ENCODE measurements around the gene PRICKLE1. TPM values are rescaled to one million over a fixed set of nuclear protein-coding genes. Genes with fewer than 3 reads are reported as not detected.

The PRICKLE1 gene
- total RNA-seq, 1 experiment from 2014 or later: 14.0 TPM

DNA sequence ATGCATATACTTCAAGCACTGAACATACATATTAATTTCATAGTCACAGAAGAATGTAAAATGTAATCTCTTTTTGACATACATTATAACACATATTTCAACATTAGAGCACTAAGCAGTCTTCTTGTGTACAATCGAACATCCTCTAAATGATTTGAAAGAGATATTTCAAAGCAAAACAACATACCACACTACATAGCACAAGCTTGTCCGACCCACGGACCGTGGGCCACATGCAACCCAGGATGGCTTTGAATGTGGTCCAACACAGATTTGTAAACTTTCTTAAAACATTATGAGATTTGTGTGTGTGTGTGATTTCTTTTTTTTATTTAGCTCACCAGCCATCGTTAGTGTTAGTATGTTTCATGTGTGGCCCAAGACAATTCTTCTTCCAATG is 7.0 kb downstream of the PRICKLE1 start:
- H3K36me3 ChIP-seq (replicated peaks; ENCODE audit: control insufficient read depth, insufficient read depth, low read length): no peaks in the 10 kb centered on the region
- no peak for DNase-seq
- H3K27me3 ChIP-seq (ENCODE audit: control insufficient read depth, insufficient read depth, low read length): no peaks in the 10 kb centered on the region; the same call in 1 of the 2 replicates
- H3K4me3 ChIP-seq (ENCODE audit: insufficient read depth, low read depth, low read length): no peak overlapping the region

DNA sequence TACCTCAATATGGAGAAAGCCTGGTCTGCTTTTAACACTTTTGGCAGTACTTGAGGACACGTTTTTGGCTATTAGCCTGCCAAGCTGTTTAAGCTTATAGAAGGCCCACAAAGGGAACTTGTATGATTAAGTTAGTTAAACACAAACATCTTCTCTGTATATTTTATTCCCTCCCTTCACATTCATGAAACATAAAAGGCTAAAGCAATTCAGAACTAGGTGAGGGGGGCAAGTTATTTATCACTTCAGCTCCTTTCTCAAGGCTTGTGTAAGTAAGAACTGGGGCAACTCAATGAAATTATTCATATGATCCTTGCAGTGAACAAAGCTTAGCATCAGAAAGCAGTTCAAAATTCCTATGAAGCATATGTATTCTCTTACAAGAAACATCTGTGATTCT is 7.5 kb downstream of the PRICKLE1 start:
- Histone ChIP-seq H3K4me3 (ENCODE audit: insufficient read depth, low read depth, low read length) (no peak overlapping the region), H3K27me3 (ENCODE audit: control insufficient read depth, insufficient read depth, low read length) (no peaks in the 10 kb centered on the region; the same call in 1 of the 2 replicates), H3K36me3 (replicated peaks; ENCODE audit: control insufficient read depth, insufficient read depth, low read length) (no peaks in the 10 kb centered on the region)
- DNase-seq: no peak

DNA sequence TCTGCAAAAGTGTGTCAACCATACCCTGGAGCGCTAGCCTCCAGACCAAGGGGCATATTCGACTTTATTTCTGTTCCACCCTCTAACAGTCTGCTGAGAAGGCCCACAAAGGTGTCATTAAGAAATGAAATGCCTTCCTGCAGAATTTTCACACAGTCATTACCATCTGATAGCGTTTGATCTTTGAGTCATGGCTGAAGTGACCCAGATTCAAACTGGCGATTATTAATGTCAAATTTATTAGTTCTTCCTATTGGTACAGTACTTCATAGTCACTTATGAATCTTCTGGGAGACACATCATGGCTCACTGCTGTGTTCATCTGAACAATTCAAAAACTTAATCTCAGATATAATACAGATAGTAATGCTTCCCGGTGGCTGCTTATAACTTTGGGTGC is 13.2 kb downstream of the PRICKLE1 start:
- Histone ChIP-seq H3K27me3 (ENCODE audit: control insufficient read depth, insufficient read depth, low read length) (no peaks in the 10 kb centered on the region), H3K36me3 (replicated peaks; ENCODE audit: control insufficient read depth, insufficient read depth, low read length) (no peaks in the 10 kb centered on the region), H3K4me3 (ENCODE audit: insufficient read depth, low read depth, low read length) (no peak overlapping the region)
- DNase-seq: no peak

DNA sequence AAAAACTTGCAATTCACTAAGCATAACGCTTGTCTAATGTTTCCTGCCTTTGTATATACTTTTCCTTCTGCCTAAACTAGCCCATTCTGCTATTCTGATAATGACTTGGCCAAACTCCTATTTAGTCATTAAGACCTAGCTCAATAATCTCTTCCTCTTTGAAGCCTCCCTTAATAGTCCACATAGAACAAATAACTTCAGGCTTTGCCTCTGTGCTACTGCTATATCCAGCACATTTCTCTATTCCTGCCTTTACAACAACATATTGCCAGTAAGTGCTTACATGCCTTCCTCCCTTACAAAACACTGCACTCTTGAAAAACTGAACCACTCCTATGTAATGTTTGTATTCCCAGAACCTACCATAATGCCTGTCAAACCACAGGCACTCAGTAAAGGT is 13.8 kb downstream of the PRICKLE1 start:
- DNase-seq: no peak
- Histone ChIP-seq H3K36me3 (replicated peaks; ENCODE audit: control insufficient read depth, insufficient read depth, low read length) (no peaks in the 10 kb centered on the region), H3K27me3 (ENCODE audit: control insufficient read depth, insufficient read depth, low read length) (no peaks in the 10 kb centered on the region), H3K4me3 (ENCODE audit: insufficient read depth, low read depth, low read length) (no peak overlapping the region)

DNA sequence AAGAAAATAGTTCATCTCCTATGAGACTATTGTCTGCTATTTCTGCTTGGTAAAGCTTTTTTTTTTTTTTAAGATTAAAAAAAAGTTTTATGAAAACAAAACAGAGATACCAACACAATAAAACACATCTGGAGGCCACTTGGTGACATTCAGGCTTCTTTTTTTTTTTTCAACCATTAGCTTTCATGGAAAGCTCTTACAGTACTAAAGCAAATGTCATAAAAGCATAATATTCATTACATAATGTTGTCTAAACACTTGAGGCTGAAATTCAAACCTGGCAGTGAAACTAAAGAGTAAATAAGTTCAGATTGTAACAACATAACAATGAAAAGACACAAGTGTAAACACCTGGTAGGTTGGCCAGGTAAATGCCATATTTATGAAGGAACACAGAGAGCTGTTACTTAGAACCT is 14.7 kb downstream of the PRICKLE1 start:
- Histone ChIP-seq H3K27me3 (ENCODE audit: control insufficient read depth, insufficient read depth, low read length) (no peaks in the 10 kb centered on the region), H3K36me3 (replicated peaks; ENCODE audit: control insufficient read depth, insufficient read depth, low read length) (no peaks in the 10 kb centered on the region), H3K4me3 (ENCODE audit: insufficient read depth, low read depth, low read length) (no peak overlapping the region)
- no peak for DNase-seq

DNA sequence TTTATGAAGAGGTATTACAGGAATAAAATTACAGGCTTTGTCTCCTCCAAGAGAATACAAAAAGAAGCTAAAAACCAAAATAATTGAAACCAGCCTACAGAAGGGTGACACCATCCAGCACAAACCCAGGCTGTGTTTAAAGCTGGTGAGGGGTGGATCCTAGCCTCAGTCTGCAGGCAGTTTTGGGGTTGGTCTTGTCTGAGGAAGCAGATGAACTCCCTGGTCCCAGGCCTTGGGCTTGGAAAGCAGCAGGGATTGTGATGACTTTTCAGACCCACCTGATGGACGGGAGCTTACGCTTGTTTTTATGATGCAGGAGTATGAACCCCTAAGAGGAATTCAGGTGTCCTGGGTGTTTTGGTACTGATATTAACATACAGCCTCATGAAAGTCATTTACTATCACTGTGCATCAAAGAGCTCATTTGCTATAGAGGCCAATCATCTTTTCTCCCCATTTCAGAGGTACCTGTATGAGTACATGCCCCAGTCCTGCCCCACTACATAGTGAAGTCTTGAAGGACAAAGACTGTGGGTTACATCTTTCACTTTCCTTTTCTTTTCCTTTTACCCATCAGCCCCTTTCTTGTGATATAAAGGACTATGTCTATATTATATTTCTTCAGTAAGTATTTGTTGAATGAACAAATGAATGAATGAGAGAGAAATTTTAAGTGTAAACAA is 18.1 kb downstream of the PRICKLE1 start:
- DNase-seq: no peak
- H3K36me3 ChIP-seq (replicated peaks; ENCODE audit: control insufficient read depth, insufficient read depth, low read length): no peaks in the 10 kb centered on the region

DNA sequence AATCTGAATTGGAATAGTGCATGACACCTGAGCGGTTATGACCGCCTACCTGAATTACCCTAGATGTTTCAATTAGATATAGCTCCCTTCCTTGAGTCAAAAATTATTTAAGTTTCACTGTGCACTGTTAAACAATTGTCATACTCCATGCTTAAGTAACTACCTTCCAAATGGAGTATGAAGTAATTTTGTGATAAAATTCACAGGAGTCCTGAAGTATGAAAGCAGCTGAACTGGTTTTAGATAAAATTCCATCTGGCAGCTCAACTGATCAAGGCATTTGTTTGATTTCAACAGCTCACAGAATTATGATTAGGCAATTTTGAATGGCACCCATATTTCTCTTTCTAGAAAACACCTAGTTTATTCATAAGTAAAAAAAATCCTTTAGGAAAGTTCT is 19.5 kb downstream of the PRICKLE1 start:
- Histone ChIP-seq H3K36me3 (replicated peaks; ENCODE audit: control insufficient read depth, insufficient read depth, low read length) (no peaks in the 10 kb centered on the region), H3K4me3 (ENCODE audit: insufficient read depth, low read depth, low read length) (no peak overlapping the region), H3K27me3 (ENCODE audit: control insufficient read depth, insufficient read depth, low read length) (peaks cover 5% of the 10 kb centered on the region; the same call in 1 of the 2 replicates)
- DNase-seq: no peak

More for the DNA sequence above, 18.1 kb downstream of the PRICKLE1 start:
- Histone ChIP-seq H3K4me3 (ENCODE audit: insufficient read depth, low read depth, low read length) (no peak overlapping the region), H3K27me3 (ENCODE audit: control insufficient read depth, insufficient read depth, low read length) (no peaks in the 10 kb centered on the region)

GRCh38 chr12:42568952-42569915 is 20.3 kb downstream of the PRICKLE1 start:
- no peak for DNase-seq
- H3K27me3 ChIP-seq (ENCODE audit: control insufficient read depth, insufficient read depth, low read length): peaks cover 5% of the 10 kb centered on the region; the same call in 1 of the 2 replicates
- H3K4me3 ChIP-seq (ENCODE audit: insufficient read depth, low read depth, low read length): no peak overlapping the region
- no peaks in the 10 kb centered on the region for H3K36me3 ChIP-seq (replicated peaks; ENCODE audit: control insufficient read depth, insufficient read depth, low read length)

- peaks cover 5% of the 10 kb centered on the region; the same call in 1 of the 2 replicates for H3K27me3 ChIP-seq (ENCODE audit: control insufficient read depth, insufficient read depth, low read length)
- DNase-seq: peak; percentile 33
- H3K4me3 ChIP-seq (ENCODE audit: insufficient read depth, low read depth, low read length): no peak overlapping the region
- H3K36me3 ChIP-seq (replicated peaks; ENCODE audit: control insufficient read depth, insufficient read depth, low read length): no peaks in the 10 kb centered on the region
Measured at GRCh38 chr12:42565633-42566032, 23.9 kb downstream of the PRICKLE1 start.

DNA sequence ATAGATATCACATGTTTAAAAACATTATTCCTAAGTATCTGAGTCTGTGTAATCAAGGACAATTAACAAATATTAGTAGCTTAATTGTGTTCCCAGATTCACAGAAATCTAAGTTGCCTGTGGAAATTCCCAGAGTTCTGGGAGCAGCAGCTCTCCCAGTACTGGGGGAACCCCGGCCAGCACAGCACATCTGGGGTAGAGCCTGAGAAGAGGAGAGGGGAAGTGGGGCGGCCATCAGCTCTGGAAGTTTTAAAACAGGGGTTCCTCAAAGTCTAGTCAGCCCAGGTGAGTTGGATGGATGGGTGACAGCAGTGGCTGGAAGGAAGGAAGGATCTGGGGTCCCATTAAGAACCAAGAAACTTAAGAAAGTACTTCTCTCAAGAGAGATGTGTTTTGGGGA is 24.6 kb downstream of the PRICKLE1 start:
- H3K36me3 ChIP-seq (replicated peaks; ENCODE audit: control insufficient read depth, insufficient read depth, low read length): no peaks in the 10 kb centered on the region
- no peak for DNase-seq

GRCh38 chr12:42564556-42564955 is 25.0 kb downstream of the PRICKLE1 start:
- no peak for DNase-seq
- Histone ChIP-seq H3K4me3 (ENCODE audit: insufficient read depth, low read depth, low read length) (no peak overlapping the region), H3K36me3 (replicated peaks; ENCODE audit: control insufficient read depth, insufficient read depth, low read length) (no peaks in the 10 kb centered on the region), H3K27me3 (ENCODE audit: control insufficient read depth, insufficient read depth, low read length) (peaks cover 5% of the 10 kb centered on the region; the same call in 1 of the 2 replicates)

More for the DNA sequence above, 24.6 kb downstream of the PRICKLE1 start:
- no peak overlapping the region for H3K4me3 ChIP-seq (ENCODE audit: insufficient read depth, low read depth, low read length)
- H3K27me3 ChIP-seq (ENCODE audit: control insufficient read depth, insufficient read depth, low read length): peaks cover 5% of the 10 kb centered on the region; the same call in 1 of the 2 replicates

GRCh38 chr12:42560977-42561376 is 28.6 kb downstream of the PRICKLE1 start:
- no peak for DNase-seq
- H3K4me3 ChIP-seq (ENCODE audit: insufficient read depth, low read depth, low read length): no peak overlapping the region
- no peaks in the 10 kb centered on the region for H3K36me3 ChIP-seq (replicated peaks; ENCODE audit: control insufficient read depth, insufficient read depth, low read length)
- H3K27me3 ChIP-seq (ENCODE audit: control insufficient read depth, insufficient read depth, low read length): peaks cover 1% of the 10 kb centered on the region; the same call in 1 of the 2 replicates

DNA sequence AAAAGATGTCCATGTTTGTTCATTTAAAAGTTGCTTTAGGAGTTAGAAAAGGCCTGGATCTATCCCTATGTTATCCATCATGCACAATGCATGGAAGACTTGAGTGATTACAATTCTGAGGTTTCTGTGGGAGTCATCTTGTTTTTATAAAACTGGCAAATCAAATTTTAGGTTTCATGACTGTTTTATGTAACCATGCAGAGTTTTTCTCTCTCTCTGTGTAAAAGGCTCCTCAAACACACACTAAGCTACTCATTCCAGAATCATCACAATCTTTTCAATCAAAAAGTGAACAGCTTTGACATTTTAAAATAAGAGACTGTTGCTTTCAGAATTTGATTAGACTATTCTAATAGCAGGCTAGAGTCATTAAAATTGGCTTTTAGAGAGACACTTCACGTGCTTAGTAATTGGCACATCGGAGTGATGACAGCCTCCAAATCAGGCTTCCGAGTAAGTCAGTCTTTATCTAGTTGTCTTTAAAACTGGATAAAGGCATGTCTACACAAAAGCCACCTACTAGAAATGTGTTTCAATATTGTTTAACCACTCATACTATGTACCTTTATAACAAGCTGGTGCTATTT is 31.9 kb downstream of the PRICKLE1 start:
- Histone ChIP-seq H3K4me3 (ENCODE audit: insufficient read depth, low read depth, low read length) (no peak overlapping the region), H3K36me3 (replicated peaks; ENCODE audit: control insufficient read depth, insufficient read depth, low read length) (no peaks in the 10 kb centered on the region), H3K27me3 (ENCODE audit: control insufficient read depth, insufficient read depth, low read length) (peaks cover 15% of the 10 kb centered on the region)
- DNase-seq: no peak

DNA sequence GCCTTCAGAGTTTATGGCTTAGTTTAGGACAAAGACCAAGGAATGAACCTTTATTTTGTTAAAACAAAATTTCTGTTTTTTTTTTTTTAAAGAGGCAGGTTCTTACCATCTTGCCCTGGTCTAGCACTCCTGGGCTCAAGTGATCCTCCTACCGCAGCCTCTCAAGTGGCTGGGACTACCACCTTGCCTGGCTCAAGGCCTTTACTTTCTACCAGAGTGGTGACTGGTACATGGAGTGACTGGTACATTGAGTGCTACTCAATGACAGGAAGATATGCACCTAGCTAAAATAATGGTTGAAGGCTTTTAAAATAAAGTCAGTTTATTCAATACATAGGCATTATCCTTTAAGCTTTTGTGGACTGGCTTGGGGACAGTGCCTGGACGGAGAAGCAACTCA is 32.6 kb downstream of the PRICKLE1 start:
- DNase-seq: no peak
- Histone ChIP-seq H3K27me3 (ENCODE audit: control insufficient read depth, insufficient read depth, low read length) (peaks cover 21% of the 10 kb centered on the region), H3K4me3 (ENCODE audit: insufficient read depth, low read depth, low read length) (no peak overlapping the region), H3K36me3 (replicated peaks; ENCODE audit: control insufficient read depth, insufficient read depth, low read length) (no peaks in the 10 kb centered on the region)

Data from H7 (cell line).